Measurements from ENCODE around the gene ENTPD7.
A peak's percentile ranks its signal among the peaks of the same experiment; 100 is the strongest.
"Not testable (repeated sequence)": the region's sequence is repeated elsewhere in the genome, so short reads cannot be mapped to it uniquely, and the experiment has no call there.

The ENTPD7 gene

GRCh38 chr10:99659031-99659867 is at the start of gene ENTPD7:
Gene ENTPD7 (plus strand): TSS chr10:99659509. CDS start chr10:99659957, 448 bp downstream.
- peak; percentile 97 for FAIRE-seq

DNA sequence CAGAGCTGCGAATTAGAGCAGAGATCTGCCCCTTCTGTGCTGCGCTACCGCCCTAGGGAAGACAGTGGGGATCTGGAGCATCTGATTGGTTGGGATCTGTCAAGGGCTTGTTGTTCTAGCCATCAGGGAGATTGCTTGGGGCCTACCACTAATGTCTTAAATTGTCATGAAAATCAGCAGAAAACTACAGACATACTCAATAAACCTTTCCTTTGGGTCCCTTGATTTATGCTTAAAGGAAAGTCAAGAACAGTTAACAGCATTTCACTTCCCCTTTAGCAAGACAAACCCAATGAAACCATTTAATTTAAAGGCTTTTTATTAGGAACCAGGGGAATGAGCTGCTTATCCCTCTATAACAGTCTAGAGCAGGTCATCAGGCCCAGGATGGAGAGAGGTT is 49.1 kb upstream of the ENTPD7 start:
- no peak for FAIRE-seq

DNA sequence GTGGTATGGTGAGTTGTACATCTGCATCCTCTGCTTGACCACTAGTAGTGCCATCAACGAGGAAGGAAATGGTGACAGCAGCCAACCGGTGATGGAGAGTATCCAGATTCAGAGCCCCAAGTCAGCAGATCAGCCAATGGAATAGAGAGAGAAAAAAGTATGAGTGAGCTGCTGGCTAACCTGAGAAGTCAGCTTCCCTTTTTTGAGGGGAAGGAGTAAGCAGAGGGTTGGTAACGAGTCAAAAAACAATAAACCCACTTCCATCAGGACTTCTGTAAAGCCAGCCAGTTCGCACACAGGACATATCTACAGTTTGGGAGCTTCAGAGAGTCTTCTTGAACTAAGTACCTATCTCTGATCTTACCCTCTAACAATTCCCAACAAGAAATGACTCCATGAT is 48.0 kb upstream of the ENTPD7 start:
- no peak for FAIRE-seq

- peak; percentile 81 for FAIRE-seq
Measured at GRCh38 chr10:99612167-99612831, 47.0 kb upstream of the ENTPD7 start.

GRCh38 chr10:99615426-99615825 is 43.9 kb upstream of the ENTPD7 start:
- no peak for FAIRE-seq

DNA sequence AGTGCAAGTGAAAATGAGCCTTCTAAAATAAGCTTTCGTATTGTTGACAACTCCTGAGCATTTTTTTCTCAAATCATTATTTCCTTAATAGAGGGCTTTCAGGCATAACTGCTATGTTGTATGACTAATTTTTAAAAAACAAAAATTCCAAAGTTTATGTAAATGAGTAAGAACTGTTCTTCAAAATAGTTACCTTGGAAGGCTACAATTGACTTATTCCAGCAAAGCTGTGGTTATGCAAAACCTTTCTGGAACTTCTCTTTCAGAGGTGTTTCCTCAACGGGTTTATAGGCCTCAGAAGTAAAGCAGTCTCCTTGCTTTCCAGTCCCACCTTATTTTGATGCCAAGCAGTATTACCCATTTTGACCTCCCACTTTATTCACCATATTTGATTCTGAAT is 41.6 kb upstream of the ENTPD7 start:
- no peak for FAIRE-seq

- FAIRE-seq = no peak
Measured at GRCh38 chr10:99619090-99619800, 40.1 kb upstream of the ENTPD7 start.

DNA sequence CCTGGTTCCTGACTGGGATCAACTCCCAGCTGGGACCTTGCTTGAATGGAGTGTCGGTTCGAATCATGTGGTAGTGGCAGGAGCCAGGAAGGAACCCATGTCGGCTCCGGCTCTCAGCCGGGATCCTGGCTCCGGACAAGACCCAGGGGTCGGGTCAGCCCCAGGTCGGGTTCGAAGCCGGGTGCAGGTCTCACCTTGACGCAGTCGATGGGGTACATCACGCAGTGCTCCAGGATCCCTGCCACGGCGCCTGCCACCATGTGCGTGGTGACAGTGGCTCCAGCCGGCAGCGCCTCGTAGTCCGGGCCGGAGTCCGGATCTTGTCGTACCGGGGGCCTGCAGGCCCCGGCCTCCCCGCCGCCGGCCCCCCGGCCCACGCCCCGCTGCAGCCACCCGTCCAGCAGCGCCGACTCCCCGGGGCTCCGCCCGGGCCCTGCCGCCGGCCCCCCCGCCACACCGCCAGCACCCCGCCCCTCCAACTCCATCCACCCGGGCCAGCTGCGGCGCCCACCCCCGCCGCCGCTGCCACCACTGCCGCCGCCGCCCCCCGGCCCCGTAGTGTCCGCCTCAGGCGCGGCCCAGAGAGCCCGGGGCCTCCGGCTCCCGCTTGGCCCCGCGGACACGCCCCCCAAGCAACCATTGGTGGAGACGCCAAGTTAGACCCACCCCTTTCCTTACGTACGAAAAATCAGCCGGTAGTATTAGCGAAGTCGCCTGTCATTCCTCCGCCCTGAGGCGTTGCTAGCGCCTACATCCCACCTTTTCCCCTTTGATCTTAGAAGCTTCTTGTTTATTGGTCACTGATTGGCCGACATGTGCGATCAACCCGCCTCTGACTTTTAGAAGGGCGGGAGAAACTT is 39.2 kb upstream of the ENTPD7 start, which contains the start of gene SLC25A28:
SLC25A28 (minus strand) TSS at position 589 of the 860 bp plus-strand sequence; CDS start at position 485, 104 bp downstream.
- FAIRE-seq = peak; percentile 100

GRCh38 chr10:99620711-99621453 is 38.4 kb upstream of the ENTPD7 start:
- no peak for FAIRE-seq

- no peak for FAIRE-seq
Measured at GRCh38 chr10:99621454-99622251, 37.7 kb upstream of the ENTPD7 start.

- no peak for FAIRE-seq
Measured at GRCh38 chr10:99623919-99624318, 35.4 kb upstream of the ENTPD7 start.

GRCh38 chr10:99625124-99625523 is 34.2 kb upstream of the ENTPD7 start:
- not testable (repeated sequence) for FAIRE-seq

DNA sequence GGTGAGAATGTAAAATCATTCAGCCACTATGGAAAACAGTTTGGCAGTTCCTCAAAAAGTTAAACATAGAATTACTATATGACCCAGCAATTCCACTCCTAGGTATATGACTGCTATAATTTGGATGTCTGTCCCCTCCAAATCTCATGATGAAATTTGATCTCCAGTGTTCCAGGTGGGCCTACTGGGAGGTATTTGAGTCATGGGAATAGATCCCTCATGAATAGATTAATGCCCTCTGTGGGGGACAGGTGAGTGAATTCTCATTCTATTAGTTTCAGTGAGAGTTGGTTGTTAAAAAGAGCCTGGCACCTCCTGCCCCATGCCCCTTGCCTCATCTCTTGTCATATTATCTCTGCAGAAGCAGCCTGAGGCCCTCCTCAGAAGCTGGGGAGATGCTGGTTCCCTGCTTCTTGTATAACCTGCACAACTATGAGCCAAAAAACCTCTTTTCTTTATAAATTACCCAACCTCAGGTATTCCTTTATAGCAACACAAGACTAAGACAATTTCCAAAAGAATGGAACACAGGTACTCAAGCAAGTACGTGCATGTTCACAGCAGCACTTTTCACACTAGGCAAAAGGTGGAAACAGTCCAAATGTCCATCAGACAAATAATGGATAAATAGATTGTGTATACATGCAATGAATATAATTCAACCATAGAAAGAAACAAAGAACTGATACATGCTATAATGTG is 30.2 kb upstream of the ENTPD7 start:
- FAIRE-seq = no peak

DNA sequence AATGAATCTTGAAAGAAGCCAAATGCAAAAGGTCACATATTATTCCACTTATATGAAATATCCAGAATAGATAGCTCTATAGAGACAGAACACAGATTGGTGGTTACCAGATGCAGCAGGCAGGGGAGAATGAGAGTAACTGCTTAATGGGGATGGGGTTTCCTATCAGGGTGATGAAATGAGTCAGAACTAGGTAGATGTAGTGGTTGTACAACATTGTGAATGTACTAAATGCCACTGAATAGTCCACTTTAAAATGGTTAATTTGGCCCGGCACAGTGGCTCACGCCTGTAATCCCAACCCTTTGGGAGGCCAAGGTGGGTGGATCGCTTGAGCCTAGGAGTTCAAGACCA is 29.7 kb upstream of the ENTPD7 start:
- FAIRE-seq = no peak

DNA sequence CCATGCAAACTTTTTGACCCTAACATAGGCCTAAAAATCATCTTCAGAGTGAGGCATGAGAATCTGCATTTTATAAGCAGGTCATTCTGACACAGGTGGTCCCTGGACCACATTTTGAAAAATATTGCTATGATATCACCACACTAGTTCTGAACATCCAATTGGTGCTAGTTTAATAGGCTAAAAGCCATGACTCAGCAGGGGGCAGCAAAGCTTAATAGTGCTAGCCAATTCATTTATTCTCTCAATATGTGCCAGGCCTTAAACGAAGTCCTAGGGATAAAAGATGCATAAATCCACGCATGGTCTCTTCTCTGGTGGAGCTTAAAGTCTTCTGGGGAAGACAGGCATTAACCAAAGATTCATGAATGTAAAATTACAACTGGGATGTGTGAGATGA is 28.9 kb upstream of the ENTPD7 start:
- no peak for FAIRE-seq

- no peak for FAIRE-seq
Measured at GRCh38 chr10:99630991-99631390, 28.3 kb upstream of the ENTPD7 start.

GRCh38 chr10:99631496-99631895 is 27.8 kb upstream of the ENTPD7 start:
- FAIRE-seq = no peak

DNA sequence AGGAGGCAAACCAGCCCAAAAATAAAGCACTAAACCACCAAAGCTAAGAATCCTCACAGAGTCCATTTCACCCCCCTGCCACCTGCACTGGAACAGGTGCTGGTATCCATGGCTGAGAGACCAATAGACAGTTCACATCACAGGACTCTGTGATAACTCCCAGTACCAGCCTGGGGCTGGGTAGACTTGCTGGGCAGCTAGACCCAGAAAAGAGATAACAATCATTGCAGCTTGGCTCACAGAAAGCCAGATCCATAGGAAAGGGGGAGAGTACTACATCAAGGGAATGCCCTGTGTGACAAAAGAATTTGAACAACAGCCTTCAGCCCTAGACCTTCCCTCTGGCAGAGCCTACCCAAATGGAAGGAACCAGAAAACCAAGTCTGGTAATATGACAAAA is 25.5 kb upstream of the ENTPD7 start:
- no peak for FAIRE-seq

DNA sequence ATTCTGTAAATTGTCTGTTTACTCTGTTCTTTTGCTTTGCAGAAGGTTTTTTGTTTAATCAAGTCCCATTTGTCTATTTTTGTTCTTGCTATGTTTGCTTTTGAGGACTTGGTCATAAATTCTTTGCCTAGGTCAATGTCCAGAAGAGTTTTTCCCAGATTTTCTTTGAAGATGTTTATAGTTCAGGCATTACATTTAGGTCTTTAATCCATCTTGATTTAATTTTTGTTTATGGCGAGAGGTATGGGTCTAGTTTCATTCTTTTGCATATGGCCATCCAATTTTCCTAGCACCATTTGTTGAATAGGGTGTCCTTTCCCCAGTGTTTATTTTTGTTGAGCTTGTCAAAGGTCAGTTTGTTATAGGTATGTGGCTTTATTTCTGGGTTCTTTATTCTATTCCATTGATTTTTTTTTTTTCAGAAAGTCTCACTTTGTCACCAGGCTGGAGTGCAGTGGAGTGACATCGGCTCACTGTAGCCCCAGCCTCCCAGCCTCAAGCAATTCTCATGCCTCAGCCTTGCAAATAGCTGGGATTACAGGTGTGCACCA is 11.6 kb upstream of the ENTPD7 start:
- no peak for FAIRE-seq

GRCh38 chr10:99648717-99649116 is 10.6 kb upstream of the ENTPD7 start:
- FAIRE-seq = no peak

Data from G401.6 (cell line).